HepG2 (cell line): ENCODE results near the gene SLC25A10. TPM values are rescaled to one million over a fixed set of nuclear protein-coding genes. Genes with fewer than 3 reads are reported as not detected.

Source experiments
- BORCS8-MEF2B ChIP-seq: sonication (generic); formaldehyde crosslinking; IDR thresholded peaks from 2 replicates; pipeline ENCODE4 v1.8.0; 2022; ENCODE audit warnings: mild to moderate bottlenecking, missing genetic modification reagents
- CREB1 ChIP-seq, 2 experiments: fragments of 450-650 bp in 1 of 2; IDR thresholded peaks; 2 replicates each; pipeline ENCODE4 v1.6.1; 2016 to 2017; ENCODE audit warnings: control low read depth in 1 of 2, mild to moderate bottlenecking in 1 of 2, missing compliant biosample characterization in 1 of 2, missing genetic modification characterization in 1 of 2
- FOXP1 ChIP-seq, 2 experiments: fragments of 450-650 bp in 1 of 2; IDR thresholded peaks; 2 replicates each; pipeline ENCODE4 v1.6.1; 2017 to 2018; ENCODE audit warnings: antibody characterized with exemption in 1 of 2
- IRX3 ChIP-seq: sonication (generic); formaldehyde crosslinking; IDR thresholded peaks from 2 replicates; pipeline ENCODE4 v1.8.1; 2023; ENCODE audit warnings: mild to moderate bottlenecking, low read depth, missing genetic modification reagents, borderline replicate concordance
- MEF2D ChIP-seq: sonication (generic); formaldehyde crosslinking; IDR thresholded peaks from 2 replicates; pipeline ENCODE4 v1.5.1; 2020; ENCODE audit warnings: mild to moderate bottlenecking, missing genetic modification reagents
- NFATC3 ChIP-seq: sonication (generic); formaldehyde crosslinking; IDR thresholded peaks from 2 replicates; pipeline ENCODE4 v1.5.1; 2020; ENCODE audit warnings: mild to moderate bottlenecking, missing genetic modification reagents
- NFYC ChIP-seq: IDR thresholded peaks from 2 replicates; pipeline ENCODE4 v1.6.1; 2016; ENCODE audit warnings: missing genetic modification reagents, missing compliant biosample characterization
- NR1H2 ChIP-seq: sonication (generic); formaldehyde crosslinking; IDR thresholded peaks from 2 replicates; pipeline ENCODE4 v1.8.1; 2022; ENCODE audit warnings: low read depth, missing genetic modification reagents, borderline replicate concordance
- SRY ChIP-seq: sonication (generic); formaldehyde crosslinking; IDR thresholded peaks from 2 replicates; pipeline ENCODE4 v1.8.0; 2022; ENCODE audit warnings: mild to moderate bottlenecking, missing genetic modification reagents
- ZFP1 ChIP-seq: IDR thresholded peaks from 2 replicates; pipeline ENCODE4 v1.6.1; 2016
- ZNF235 ChIP-seq: sonication (generic); formaldehyde crosslinking; IDR thresholded peaks from 2 replicates; pipeline ENCODE4 v1.8.1; 2023; ENCODE audit warnings: mild to moderate bottlenecking, missing genetic modification reagents, borderline replicate concordance
- ZNF790 ChIP-seq: sonication (generic); formaldehyde crosslinking; IDR thresholded peaks from 2 replicates; pipeline ENCODE4 v1.8.0; 2022; ENCODE audit warnings: missing genetic modification reagents, mild to moderate bottlenecking, borderline replicate concordance
- ZNF816 ChIP-seq: sonication (generic); formaldehyde crosslinking; IDR thresholded peaks from 2 replicates; pipeline ENCODE4 v1.8.0; 2022; ENCODE audit warnings: missing genetic modification reagents, mild to moderate bottlenecking, borderline replicate concordance
- ZNF83 ChIP-seq: sonication (generic); formaldehyde crosslinking; IDR thresholded peaks from 2 replicates; pipeline ENCODE4 v1.4.0; 2020; ENCODE audit warnings: missing genetic modification reagents, mild to moderate bottlenecking, borderline replicate concordance
- polyA plus RNA-seq, 8 experiments: library from polyadenylated mRNA; depleted of rRNA in 3 of 8; stranded (reverse) in 7 of 8; unstranded in 1 of 8; fragments of >200 nt; fragmentation: Illumina TruSeq in 4 of 8; extraction: Trizol in 4 of 8; gene quantifications; 2 replicates each; pipeline versions ENCODE4 v1.2.1 to v1.2.3, GENCODE V29; 2011 to 2016; ENCODE audit warnings: low read depth in 4 of 8, missing spikeins in 1 of 8, mixed read lengths in 1 of 8; ENCODE audit not compliant: insufficient read depth in 1 of 8
- total RNA-seq, 5 experiments: library from RNA; depleted of rRNA; stranded (reverse); fragments of >200 nt; fragmentation: Illumina TruSeq; extraction: Trizol; gene quantifications; 2 replicates each; pipeline ENCODE4 v1.2.3, GENCODE V29; 2016; ENCODE audit warnings: low read depth in 1 of 5
- TF ChIP-seq, protein P1 (sequence below), 2 experiments: sonication (generic) in 1 of 2; formaldehyde crosslinking in 1 of 2; IDR thresholded peaks; 2 replicates each; pipeline versions ENCODE4 v1.6.1 to v1.9.0; 2014 to 2022; ENCODE audit warnings: antibody characterized with exemption in 1 of 2, borderline replicate concordance in 1 of 2, inconsistent platforms in 1 of 2, low read depth in 1 of 2, missing genetic modification reagents in 1 of 2
- TF ChIP-seq, protein P2 (sequence below): sonication (generic); formaldehyde crosslinking; conservative IDR thresholded peaks from 2 replicates; pipeline ENCODE4 v1.4.0; 2020; ENCODE audit warnings: missing genetic modification reagents
- TF ChIP-seq, protein P3 (sequence below): sonication (generic); formaldehyde crosslinking; conservative IDR thresholded peaks from 2 replicates; pipeline ENCODE4 v1.4.0; 2020; ENCODE audit warnings: missing genetic modification reagents

SLC25A10 gene
- total and polyA plus RNA-seq, 2 of the 13 experiments (the other 11 are each of a cell fraction or from before 2014, with no cell fraction given), result 46.5 to 140 TPM

DNA sequence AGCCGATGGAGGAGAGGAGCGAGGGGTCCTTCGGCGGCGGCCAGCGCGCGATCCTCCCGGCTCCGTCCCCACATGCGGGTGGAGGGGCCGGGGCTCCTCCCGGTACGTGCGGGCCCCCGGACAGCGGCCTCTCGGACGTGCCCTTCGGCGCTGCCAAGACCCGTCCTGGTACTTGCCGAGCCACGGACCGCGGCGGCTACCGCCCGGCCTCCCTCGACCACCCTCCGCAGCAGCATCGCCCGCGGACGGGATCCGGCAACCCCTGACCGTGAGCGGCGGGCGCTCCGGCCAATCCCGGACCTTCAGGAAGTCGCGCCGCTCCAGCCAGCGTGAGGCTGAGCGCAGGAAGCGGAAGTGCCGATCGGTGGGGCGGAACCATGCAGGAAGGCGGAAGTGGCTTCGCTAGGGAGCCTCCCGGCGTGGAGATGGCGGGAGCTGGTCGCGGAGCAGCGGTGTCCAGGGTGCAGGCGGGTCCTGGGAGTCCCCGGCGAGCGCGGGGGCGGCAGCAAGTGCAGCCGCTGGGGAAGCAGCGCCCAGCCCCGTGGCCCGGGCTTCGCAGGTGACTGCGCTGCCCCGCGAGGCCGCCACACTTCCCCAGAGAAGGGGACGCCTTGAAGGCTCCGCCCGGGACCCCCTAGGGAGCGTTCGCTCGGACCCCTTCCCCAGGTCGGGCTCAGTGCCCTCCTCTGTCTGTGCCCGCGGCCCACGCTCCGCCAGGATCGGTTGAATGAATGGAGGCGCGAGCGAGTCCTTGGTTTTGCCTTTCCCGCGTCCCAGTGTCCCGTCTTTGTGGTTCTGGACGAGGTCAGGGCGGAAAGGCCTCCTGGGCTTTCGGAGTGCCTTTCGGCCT is 45.5 kb upstream of the SLC25A10 start, which contains the start of the genes CCDC137 and OXLD1 (continued):
- TF ChIP-seq, protein P1, sequence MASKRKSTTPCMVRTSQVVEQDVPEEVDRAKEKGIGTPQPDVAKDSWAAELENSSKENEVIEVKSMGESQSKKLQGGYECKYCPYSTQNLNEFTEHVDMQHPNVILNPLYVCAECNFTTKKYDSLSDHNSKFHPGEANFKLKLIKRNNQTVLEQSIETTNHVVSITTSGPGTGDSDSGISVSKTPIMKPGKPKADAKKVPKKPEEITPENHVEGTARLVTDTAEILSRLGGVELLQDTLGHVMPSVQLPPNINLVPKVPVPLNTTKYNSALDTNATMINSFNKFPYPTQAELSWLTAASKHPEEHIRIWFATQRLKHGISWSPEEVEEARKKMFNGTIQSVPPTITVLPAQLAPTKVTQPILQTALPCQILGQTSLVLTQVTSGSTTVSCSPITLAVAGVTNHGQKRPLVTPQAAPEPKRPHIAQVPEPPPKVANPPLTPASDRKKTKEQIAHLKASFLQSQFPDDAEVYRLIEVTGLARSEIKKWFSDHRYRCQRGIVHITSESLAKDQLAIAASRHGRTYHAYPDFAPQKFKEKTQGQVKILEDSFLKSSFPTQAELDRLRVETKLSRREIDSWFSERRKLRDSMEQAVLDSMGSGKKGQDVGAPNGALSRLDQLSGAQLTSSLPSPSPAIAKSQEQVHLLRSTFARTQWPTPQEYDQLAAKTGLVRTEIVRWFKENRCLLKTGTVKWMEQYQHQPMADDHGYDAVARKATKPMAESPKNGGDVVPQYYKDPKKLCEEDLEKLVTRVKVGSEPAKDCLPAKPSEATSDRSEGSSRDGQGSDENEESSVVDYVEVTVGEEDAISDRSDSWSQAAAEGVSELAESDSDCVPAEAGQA (IDR thresholded peaks at IDR 0.05; ENCODE audit: low read depth), result peak; percentile 87
- TF ChIP-seq, protein P1 (CRISPR knock-in tag; IDR thresholded peaks at IDR 0.05; ENCODE audit: borderline replicate concordance), result peak; percentile 27; the same call in 1 of the 2 replicates
- TF ChIP-seq ZFP1 (CRISPR knock-in tag), result no peak; the same call in 1 of the 2 replicates
- peak; percentile 99 for TF ChIP-seq NFYC (CRISPR knock-in tag)
- TF ChIP-seq NFATC3 (CRISPR knock-in tag), result peak; percentile 78
- 0 out of 2 replicates have a peak, but pooled peaks have one; percentile 27 for TF ChIP-seq NR1H2 (CRISPR knock-in tag)
- no peak for TF ChIP-seq FOXP1 (IDR thresholded peaks at IDR 0.05)
- TF ChIP-seq FOXP1 (CRISPR knock-in tag; IDR thresholded peaks at IDR 0.05), result no peak
- no peak for TF ChIP-seq IRX3 (CRISPR knock-in tag)
- TF ChIP-seq ZNF790 (CRISPR knock-in tag), result no peak; the same call in 1 of the 2 replicates
- TF ChIP-seq BORCS8-MEF2B (CRISPR knock-in tag), result peak; percentile 59; the same call in 1 of the 2 replicates
- peak; percentile 95 for TF ChIP-seq SRY (CRISPR knock-in tag)
- no peak for TF ChIP-seq ZNF83 (CRISPR knock-in tag)
- 0 out of 2 replicates have a peak, but pooled peaks have one; percentile 69 for TF ChIP-seq ZNF235 (CRISPR knock-in tag)
- peak; percentile 79 for TF ChIP-seq CREB1 (IDR thresholded peaks at IDR 0.05)
- no peak for TF ChIP-seq CREB1 (CRISPR knock-in tag; IDR thresholded peaks at IDR 0.05)
- TF ChIP-seq MEF2D (CRISPR knock-in tag), result no peak
- TF ChIP-seq, protein P2, sequence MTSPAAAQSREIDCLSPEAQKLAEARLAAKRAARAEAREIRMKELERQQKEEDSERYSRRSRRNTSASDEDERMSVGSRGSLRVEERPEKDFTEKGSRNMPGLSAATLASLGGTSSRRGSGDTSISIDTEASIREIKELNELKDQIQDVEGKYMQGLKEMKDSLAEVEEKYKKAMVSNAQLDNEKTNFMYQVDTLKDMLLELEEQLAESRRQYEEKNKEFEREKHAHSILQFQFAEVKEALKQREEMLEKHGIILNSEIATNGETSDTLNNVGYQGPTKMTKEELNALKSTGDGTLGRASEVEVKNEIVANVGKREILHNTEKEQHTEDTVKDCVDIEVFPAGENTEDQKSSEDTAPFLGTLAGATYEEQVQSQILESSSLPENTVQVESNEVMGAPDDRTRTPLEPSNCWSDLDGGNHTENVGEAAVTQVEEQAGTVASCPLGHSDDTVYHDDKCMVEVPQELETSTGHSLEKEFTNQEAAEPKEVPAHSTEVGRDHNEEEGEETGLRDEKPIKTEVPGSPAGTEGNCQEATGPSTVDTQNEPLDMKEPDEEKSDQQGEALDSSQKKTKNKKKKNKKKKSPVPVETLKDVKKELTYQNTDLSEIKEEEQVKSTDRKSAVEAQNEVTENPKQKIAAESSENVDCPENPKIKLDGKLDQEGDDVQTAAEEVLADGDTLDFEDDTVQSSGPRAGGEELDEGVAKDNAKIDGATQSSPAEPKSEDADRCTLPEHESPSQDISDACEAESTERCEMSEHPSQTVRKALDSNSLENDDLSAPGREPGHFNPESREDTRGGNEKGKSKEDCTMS (CRISPR knock-in tag), result no peak
- TF ChIP-seq, protein P3, sequence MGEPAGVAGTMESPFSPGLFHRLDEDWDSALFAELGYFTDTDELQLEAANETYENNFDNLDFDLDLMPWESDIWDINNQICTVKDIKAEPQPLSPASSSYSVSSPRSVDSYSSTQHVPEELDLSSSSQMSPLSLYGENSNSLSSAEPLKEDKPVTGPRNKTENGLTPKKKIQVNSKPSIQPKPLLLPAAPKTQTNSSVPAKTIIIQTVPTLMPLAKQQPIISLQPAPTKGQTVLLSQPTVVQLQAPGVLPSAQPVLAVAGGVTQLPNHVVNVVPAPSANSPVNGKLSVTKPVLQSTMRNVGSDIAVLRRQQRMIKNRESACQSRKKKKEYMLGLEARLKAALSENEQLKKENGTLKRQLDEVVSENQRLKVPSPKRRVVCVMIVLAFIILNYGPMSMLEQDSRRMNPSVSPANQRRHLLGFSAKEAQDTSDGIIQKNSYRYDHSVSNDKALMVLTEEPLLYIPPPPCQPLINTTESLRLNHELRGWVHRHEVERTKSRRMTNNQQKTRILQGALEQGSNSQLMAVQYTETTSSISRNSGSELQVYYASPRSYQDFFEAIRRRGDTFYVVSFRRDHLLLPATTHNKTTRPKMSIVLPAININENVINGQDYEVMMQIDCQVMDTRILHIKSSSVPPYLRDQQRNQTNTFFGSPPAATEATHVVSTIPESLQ (CRISPR knock-in tag), result no peak
- no peak for TF ChIP-seq ZNF816 (CRISPR knock-in tag)
